Breast epithelium (tissue), 3 donors: ENCODE data around the gene CCDC146.

ENCODE experiments used
- POLR2A ChIP-seq: fragments of 450-650 bp; IDR thresholded peaks from one replicate; pipeline ENCODE4 v1.6.1; 2016; ENCODE audit warnings: antibody characterized with exemption, mild to moderate bottlenecking, moderate library complexity
- TF ChIP-seq, protein P1 (sequence below), 3 donors: fragments of 450-650 bp; IDR thresholded peaks; one replicate each; pipeline ENCODE4 v1.5.1; 2016 to 2017; ENCODE audit warnings: antibody characterized with exemption in 3 of 3, mild to moderate bottlenecking in 3 of 3, moderate library complexity in 3 of 3

DNA sequence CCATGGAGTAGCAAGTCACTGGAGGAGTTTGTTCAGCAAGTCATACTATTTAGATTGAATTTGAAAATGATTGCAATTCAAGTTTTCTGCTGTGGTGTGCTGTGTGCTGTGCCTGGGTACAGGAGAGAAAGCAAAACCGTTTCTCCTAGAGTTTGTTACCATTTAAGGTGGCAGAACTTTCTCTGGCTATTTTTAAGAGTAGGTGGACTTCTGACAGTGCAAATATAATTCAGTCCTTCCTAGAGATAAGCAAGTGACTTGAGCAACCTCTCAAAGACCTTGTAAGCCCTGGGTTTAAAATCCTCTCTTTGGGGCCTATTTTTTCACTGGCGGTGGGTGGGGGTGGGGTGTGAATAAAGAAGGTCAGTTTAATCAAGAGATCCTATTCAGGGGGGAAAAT lies 120.1 kb downstream of the CCDC146 start:
- TF ChIP-seq, protein P1, sequence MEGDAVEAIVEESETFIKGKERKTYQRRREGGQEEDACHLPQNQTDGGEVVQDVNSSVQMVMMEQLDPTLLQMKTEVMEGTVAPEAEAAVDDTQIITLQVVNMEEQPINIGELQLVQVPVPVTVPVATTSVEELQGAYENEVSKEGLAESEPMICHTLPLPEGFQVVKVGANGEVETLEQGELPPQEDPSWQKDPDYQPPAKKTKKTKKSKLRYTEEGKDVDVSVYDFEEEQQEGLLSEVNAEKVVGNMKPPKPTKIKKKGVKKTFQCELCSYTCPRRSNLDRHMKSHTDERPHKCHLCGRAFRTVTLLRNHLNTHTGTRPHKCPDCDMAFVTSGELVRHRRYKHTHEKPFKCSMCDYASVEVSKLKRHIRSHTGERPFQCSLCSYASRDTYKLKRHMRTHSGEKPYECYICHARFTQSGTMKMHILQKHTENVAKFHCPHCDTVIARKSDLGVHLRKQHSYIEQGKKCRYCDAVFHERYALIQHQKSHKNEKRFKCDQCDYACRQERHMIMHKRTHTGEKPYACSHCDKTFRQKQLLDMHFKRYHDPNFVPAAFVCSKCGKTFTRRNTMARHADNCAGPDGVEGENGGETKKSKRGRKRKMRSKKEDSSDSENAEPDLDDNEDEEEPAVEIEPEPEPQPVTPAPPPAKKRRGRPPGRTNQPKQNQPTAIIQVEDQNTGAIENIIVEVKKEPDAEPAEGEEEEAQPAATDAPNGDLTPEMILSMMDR (IDR thresholded peaks at IDR 0.05): no peak
- TF ChIP-seq POLR2A: no peak
